HG02870 (cell line): ENCODE results near the gene PTGS1.
"Not testable (repeated sequence)": the region's sequence is repeated elsewhere in the genome, so short reads cannot be mapped to it uniquely, and the experiment has no call there.

ENCODE experiments used
- ATAC-seq: cut with Tn5 transposase; IDR thresholded peaks from one replicate; pipeline ENCODE4 v1.9.1; 2021; ENCODE audit warnings: mild to moderate bottlenecking, moderate library complexity; ENCODE audit not compliant: unreplicated experiment

The PTGS1 gene

GRCh38 chr9:122370869-122371755, at the start of gene PTGS1:
Gene PTGS1 (plus strand): TSS chr9:122371024. CDS start chr9:122371085, 61 bp downstream.
- peak; percentile 61 for ATAC-seq

- no peak for ATAC-seq
These were observed 48.3 kb upstream of the PTGS1 start for GRCh38 chr9:122322553-122322952.

- not testable (repeated sequence) for ATAC-seq
These were observed 46.2 kb upstream of the PTGS1 start for GRCh38 chr9:122324665-122325064.

DNA sequence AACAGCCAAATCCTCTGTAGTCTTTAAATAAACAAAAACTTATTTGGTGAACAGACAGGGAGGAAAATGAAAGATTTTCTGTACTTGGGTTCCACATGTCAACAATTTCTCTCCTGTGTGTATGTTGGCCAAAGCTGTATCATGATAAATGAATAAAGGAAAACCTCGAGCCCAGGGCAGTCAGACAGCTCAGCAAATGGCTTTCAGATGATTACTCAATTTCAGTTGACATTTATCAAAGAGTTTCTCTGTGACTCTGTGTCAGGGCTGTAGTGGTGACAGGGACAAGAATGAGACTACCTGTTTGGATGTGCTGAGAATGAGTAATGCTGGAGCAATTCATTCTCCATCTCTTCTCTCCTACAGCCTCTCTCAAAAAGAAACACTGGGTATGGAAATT, 45.7 kb upstream of the PTGS1 start:
- no peak for ATAC-seq

DNA sequence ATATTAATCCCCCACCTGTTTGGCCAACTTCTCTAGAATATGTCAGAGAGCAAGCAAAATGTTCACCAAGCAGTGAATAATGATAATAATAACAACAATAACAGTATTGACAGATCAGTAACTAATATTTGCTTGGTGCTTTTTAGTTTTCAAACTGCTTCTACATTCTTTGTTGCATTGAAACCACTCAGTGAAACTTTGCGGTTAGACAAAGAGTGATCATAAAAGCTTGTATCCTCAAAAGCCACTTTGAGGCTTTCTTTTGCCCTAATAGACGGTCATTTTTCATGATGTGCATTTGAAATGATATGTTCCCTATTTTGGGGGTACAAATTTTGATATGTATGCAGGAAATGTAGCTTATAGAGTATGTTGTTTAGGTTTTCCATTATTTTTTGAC, 43.6 kb upstream of the PTGS1 start:
- ATAC-seq, result peak; percentile 50

DNA sequence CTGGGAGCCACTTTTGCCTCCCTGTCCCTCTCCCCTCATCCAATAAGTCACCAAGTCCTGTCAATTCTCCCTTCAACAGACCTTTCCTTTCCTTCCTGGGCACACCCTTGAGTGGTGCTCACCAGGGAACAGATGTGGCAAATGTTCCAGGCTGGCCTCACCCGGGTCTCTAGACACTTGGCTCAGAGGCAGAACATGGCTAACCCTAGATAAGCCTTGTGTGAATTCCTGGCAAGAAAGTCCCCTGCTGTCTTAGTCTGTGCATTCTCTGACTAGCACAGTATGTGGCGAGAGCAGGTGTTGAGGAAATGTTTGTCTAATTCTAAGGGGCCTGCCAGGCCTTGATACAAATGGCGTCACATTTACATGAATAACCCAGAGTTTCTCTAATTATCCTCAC, 41.2 kb upstream of the PTGS1 start:
- ATAC-seq, result no peak

- not testable (repeated sequence) for ATAC-seq
These were observed 40.4 kb upstream of the PTGS1 start for GRCh38 chr9:122330466-122330865.

- no peak for ATAC-seq
These were observed 39.3 kb upstream of the PTGS1 start for GRCh38 chr9:122331523-122331927.

DNA sequence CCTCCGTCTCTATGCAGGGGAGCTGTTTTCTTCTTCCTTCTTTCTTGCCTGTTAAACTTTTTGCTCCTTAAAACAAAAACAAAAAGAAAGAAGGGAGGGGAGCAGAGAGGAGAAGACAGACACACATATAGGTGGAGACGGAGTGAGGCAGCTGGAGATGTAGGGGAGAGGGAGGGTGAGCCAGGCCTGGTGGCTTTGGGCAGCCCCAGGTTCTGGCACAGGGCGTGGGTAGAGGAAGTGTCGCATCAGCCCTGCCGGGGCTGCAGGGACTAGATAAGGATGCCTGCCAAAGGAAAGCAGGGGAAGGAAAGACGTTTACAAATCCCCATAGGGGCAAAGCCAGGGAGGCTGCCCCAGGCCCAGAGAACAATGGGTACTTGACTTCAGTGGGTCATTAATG, 38.7 kb upstream of the PTGS1 start:
- no peak for ATAC-seq

- ATAC-seq, result no peak
These were observed 38.2 kb upstream of the PTGS1 start for GRCh38 chr9:122332644-122333043.

DNA sequence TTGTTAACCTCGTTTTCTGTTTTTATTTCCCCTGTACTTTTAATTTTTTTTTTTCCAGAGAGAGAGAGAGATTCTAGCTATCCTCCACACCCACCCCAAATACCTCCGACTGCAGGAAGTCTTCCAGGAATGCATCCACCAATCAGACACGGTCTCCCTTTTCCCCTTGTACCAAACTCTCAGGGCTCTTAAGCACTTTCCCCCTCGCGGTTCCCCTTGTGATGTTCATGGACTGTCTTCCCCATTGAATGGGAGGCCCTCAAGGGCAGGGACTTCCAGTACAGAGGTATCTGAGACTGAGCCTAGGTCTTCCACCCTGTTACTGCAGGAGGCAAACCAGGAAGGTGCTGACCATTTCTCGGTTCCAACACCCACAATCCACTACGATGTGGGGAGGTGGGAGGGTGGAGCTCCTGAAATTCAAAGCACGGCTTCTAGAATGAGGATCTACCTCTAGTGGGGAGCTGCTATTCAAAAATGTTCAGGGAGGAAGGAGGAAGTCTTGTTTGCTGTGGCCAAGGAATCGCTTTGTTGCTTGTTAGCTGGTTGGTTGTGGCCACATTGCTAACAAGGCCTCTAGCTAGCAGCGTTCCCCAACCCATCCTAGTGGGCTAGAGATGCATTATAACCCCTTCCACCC, 37.5 kb upstream of the PTGS1 start:
- ATAC-seq, result no peak

GRCh38 chr9:122334916-122335315, 35.9 kb upstream of the PTGS1 start:
- no peak for ATAC-seq

- ATAC-seq, result no peak
These were observed 34.6 kb upstream of the PTGS1 start for GRCh38 chr9:122336189-122336588.

GRCh38 chr9:122336866-122337555, 33.8 kb upstream of the PTGS1 start:
- ATAC-seq, result no peak

DNA sequence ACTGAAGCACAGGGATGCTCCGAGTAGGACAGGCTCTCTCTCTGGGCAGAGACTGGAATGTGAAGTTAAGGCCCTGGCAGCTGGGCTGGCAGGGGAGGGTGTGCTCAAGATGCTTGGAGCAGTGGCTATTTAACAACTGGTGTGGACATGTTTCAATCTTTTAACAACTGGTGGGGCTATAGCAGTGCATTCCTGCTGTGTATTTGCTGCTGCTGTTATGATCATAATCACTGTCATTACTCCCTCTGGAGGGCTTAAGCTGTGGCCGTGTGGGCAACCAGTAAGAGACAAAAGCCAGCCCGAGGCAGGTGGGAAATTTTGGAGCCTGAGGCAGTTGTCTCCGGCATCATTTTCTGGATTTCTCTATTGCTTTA, 33.3 kb upstream of the PTGS1 start:
- no peak for ATAC-seq

DNA sequence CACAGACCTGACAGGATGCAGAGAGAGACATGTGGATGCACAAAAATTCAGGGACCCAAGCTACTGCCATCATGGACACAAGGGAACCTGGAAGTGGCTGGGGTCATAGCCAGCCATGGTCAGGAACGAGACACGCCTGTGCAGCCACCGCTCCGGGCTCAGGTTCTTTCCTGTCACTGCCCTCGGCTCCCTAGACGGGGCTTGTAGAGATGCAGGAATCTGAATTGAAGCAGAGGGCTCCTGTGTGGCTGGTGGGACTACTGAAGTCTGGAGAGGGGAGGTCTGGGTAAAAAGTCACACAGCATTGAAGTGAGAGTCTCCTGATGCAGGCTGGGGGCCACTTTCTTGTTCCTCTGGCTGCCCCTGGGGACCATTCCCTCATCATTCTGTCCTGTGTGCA, 32.3 kb upstream of the PTGS1 start:
- ATAC-seq, result no peak

DNA sequence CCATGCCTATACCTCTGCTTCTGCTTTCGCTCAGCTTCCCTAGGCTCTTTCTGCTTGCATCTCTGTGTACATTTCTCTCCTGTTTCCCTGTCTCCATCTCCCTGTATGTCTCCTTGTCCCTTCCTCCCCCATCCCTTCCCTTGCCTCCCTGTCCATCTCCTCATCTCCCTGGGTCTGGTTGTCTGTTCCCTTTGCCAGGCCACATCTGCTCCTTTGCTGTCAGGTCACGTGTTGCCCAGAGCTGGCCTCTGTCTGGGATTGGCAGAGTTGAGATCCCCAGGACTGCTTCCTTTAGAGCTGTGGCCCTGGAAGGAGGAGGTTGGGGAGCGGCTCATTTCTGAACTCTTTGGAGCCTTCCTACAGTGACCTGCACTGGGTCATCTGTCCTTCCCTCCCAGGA, 31.8 kb upstream of the PTGS1 start:
- no peak for ATAC-seq

DNA sequence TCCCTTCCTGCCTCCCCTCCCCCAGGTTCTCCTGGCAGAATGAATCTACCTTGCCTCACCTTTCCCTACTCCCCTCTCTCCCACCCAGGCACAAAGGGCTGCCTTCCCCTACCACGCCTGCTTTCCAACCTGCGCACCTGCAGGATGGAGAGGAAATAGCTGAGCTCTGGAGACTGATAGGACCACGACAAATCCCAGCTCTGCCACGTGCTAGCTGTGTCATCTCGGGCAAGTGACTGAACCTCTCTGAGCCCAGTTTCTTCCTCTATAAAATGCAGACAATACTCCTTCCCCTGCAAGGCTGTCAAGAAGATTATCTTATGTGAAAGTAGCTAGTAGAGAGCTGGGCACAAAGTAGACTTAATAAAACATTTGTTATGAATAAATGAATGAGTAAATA, 31.2 kb upstream of the PTGS1 start:
- no peak for ATAC-seq

- no peak for ATAC-seq
These were observed 30.7 kb upstream of the PTGS1 start for GRCh38 chr9:122340161-122340560.

GRCh38 chr9:122342323-122343050, 28.3 kb upstream of the PTGS1 start:
- ATAC-seq, result no peak
